GM18505 (cell line): ENCODE data around the gene ULK4.
"Not testable (repeated sequence)": the region's sequence is repeated elsewhere in the genome, so short reads cannot be mapped to it uniquely, and the experiment has no call there.

Experiments used
- ATAC-seq: cut with Tn5 transposase; IDR thresholded peaks from one replicate; pipeline ENCODE4 v1.9.1; 2021; ENCODE audit not compliant: unreplicated experiment
- POLR2A ChIP-seq: IDR thresholded peaks from 4 replicates; pipeline ENCODE4 v1.6.1; 2011; ENCODE audit warnings: borderline replicate concordance; ENCODE audit not compliant: insufficient read depth, insufficient read length; ENCODE audit errors: extremely low read depth

ULK4 gene

GRCh38 chr3:41296556-41296955, 665.3 kb downstream of the ULK4 start:
- no peak for TF ChIP-seq POLR2A
- ATAC-seq = no peak

- no peak for ATAC-seq
- TF ChIP-seq POLR2A = no peak
These were observed 666.2 kb downstream of the ULK4 start for GRCh38 chr3:41295740-41296139.

DNA sequence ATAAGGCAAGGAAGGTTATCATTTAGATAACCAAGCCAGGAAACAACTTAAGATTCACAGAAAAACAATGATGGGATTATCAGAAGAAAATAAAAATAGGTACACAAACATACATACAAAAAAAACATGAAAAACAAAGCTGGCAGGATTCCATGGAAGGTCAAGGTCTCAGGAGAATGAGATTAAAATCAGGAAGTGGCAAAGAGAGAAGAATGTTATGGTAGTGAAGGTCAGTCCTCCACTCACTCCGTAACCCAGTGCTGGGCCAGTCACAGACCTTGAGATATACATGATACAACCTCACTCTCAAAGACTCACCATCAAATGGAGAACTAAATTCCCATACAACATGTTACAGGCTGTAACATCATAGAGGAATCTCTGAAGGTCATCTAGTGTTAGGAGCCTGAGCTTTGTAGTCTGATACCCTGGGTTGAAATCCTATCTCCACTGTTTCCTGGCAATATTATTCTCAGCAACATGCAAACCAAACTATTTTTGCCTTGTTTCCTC, 668.7 kb downstream of the ULK4 start:
- TF ChIP-seq POLR2A = no peak
- ATAC-seq = no peak

DNA sequence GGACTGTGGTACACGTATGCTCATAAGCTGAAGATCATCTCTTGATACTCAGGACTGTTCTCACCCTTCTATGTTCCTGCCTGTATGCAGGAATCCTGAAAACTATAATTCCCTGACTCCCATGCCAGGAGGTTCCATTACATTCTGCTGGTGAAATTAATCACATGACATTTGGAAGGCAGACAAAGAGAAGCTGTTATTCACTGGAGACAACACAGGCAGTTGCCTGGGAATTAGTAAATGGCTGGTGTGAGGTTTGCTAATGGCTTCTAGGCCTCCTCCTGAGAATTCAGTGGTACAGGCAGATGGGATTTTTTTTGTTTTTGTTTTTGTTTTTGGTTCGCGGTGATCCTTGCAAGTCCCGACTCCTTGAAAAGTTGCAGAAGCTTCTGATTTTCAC, 671.2 kb downstream of the ULK4 start:
- ATAC-seq = no peak
- no peak for TF ChIP-seq POLR2A

DNA sequence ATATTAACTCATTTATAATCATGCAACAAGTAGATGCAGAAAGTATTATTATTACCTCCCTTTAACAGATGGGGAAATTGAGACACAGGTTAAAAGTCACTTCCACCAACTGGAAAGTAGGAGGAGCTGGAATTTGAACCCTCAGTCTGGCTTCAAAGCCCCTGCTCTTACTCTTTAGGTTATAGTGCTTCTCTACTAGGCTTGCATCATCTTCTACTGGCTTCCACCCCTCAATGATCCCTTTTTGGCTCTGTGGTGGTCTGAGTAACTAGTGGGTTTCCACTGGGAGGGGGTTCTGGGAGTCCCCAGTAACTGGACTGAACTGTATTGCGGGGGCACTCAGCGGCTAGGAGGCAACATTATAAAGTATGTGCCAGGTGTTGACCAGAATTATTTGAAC, 671.6 kb downstream of the ULK4 start:
- no peak for ATAC-seq
- TF ChIP-seq POLR2A = no peak

GRCh38 chr3:41288785-41289184, 673.1 kb downstream of the ULK4 start:
- no peak for ATAC-seq
- TF ChIP-seq POLR2A = no peak

- TF ChIP-seq POLR2A = no peak
- no peak for ATAC-seq
These were observed 675.6 kb downstream of the ULK4 start for GRCh38 chr3:41286305-41286704.

DNA sequence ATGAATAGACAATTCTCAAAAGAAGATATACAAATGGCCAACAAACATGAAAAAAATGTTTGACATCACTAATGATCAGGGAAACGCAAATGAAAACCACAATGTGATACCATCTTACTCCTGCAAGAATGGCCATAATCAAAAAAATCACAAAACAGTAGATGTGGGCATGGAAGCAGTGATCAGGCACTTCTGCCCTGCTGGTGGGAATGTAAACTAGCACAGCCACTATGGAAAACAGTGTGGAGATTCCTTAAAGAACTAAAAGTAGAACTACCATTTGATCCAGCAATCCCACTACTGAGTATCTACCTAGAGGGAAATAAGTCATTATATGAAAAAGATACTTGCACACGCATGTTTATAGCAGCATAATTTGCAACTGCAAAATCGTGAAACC, 677.0 kb downstream of the ULK4 start:
- not testable (repeated sequence) for ATAC-seq

GRCh38 chr3:41277790-41278465, 684.0 kb downstream of the ULK4 start:
- ATAC-seq = no peak
- no peak for TF ChIP-seq POLR2A

DNA sequence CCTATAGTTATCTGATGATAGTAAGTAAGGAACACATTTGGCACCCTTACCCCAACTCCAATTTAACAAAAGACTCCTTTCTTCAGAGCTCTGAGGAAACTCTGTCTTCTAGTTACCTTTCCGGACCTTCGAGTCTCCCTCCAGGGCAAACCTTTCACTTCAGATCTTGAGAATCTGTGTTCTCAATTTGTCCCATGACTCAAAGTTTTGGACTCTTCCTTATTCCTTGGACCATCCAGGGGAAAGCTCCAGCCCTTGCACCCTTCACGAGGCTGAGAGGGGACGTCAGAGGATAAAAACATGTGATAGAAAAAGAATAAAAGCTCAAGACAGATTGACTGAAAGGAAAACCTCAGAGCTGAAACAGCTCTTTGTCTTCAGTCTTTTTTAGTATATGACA, 685.7 kb downstream of the ULK4 start:
- no peak for ATAC-seq
- TF ChIP-seq POLR2A = no peak

DNA sequence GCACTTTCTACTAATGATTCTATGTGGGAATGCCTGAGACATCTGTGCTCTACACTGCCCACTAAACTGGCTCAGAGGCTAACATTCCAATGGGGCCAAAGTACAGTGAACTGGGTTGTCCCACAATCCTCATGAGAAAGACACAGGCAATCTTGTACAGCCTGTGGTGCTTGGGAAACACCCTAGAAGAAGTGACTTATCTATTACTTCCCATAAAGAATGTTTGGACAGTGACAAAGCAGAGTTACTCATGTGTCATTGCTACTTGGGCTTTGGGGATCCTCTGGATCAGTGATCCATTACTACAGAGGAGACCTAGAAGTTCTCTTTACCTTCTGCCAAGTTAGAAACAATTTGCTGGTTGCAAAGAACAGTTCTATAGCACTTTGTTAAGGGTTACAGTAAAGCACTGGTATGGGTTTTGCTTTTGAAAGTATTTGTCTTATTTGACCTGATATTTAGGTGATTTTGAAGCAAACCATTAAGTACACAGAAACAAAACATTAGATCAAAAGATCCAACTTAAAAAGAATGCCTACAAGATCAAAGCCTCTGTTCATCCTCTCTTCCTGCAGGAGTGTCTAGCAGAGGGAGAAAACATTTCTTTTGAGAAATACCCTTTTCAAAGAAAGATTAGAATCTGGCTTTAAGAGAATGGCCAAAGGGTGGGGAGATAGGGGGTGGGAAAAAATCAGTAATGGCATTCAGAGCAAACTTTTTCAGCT, 686.8 kb downstream of the ULK4 start:
- ATAC-seq = no peak
- TF ChIP-seq POLR2A = no peak

GRCh38 chr3:41272667-41273066, 689.2 kb downstream of the ULK4 start:
- no peak for ATAC-seq
- TF ChIP-seq POLR2A = no peak

- no peak for TF ChIP-seq POLR2A
- ATAC-seq = no peak
These were observed 693.8 kb downstream of the ULK4 start for GRCh38 chr3:41267975-41268640.

DNA sequence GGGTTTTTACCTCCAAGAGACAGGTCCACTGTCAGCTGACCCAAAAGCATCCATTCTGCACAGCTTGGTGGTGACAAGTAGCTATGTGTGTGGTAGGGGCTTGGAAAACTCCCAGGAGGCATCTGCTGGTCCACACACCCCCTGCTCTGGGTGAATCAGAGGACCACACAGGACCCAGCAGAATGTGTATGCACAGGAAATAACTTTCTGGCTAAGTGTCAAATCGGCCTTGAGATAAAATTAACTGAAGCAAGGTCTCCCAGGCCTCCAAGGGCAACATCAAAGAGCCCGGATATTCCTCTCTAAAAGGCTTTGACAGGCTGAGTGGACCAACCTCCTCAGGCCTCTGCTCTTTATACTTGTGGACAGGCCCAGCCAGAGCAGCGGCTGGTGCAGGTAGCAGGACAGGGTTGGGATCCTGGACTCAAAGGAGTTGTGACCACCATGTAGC, 696.1 kb downstream of the ULK4 start:
- ATAC-seq = no peak
- no peak for TF ChIP-seq POLR2A
